Measurements from ENCODE around the gene FHIT. TPM values are rescaled to one million over a fixed set of nuclear protein-coding genes. Genes with fewer than 3 reads are reported as not detected.

FHIT gene
- total RNA-seq, 4 donors from 2014 or later: 3.5 to 17.0 (median 16.7) TPM

DNA sequence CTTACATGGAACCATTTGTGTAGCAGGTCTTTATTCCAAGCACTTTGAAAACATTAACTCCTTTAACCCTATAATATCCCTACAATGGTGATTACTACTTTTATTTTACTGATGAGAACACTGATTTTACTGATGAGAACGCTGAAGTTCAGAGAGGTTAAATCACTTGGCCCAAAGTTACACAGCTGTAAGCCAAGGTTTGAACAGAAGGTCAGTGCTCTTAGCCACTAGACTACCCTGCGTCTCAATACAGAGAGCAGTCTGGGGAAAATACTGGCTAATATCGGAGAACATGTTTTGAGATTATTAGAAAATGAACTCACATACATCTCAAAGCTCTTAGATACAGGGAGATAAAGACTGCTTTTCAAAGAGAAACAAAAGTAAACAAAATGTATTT lies 827.2 kb downstream of the FHIT start:
- Histone ChIP-seq H3K36me3 (no peaks in the 10 kb centered on the region), H3K4me3 (no peak overlapping the region), H3K27me3 (no peaks in the 10 kb centered on the region), H3K4me1 (no peaks in the 10 kb centered on the region), H3K27ac (no peak overlapping the region), H3K9me3 (no peaks in the 10 kb centered on the region)
- TF ChIP-seq POLR2A (IDR thresholded peaks at IDR 0.05): no peak
- no peak for DNase-seq

DNA sequence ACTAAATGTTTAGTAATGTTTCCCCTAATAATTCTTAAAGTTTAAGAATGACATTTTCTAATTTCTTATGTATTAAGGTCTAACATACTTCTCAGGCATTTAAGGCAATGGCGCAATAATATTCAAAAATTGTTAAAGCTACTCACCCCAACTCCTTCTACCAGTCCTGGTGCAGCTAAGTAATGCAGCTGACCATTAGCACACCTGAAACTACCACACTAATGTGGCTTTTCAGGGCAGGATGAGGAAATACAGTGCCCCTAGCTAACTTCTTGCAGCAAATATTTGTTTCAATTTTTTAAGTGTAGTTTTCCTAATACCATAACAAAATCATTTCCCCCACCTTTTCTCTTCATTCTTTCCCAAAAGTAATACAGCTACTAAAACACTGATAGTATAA lies 827.7 kb downstream of the FHIT start:
- no peak for DNase-seq
- H3K27ac ChIP-seq: no peak overlapping the region
- no peak overlapping the region for H3K4me3 ChIP-seq
- H3K9me3 ChIP-seq: no peaks in the 10 kb centered on the region
- TF ChIP-seq, protein P1, sequence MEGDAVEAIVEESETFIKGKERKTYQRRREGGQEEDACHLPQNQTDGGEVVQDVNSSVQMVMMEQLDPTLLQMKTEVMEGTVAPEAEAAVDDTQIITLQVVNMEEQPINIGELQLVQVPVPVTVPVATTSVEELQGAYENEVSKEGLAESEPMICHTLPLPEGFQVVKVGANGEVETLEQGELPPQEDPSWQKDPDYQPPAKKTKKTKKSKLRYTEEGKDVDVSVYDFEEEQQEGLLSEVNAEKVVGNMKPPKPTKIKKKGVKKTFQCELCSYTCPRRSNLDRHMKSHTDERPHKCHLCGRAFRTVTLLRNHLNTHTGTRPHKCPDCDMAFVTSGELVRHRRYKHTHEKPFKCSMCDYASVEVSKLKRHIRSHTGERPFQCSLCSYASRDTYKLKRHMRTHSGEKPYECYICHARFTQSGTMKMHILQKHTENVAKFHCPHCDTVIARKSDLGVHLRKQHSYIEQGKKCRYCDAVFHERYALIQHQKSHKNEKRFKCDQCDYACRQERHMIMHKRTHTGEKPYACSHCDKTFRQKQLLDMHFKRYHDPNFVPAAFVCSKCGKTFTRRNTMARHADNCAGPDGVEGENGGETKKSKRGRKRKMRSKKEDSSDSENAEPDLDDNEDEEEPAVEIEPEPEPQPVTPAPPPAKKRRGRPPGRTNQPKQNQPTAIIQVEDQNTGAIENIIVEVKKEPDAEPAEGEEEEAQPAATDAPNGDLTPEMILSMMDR (IDR thresholded peaks at IDR 0.05): no peak
- TF ChIP-seq POLR2A (IDR thresholded peaks at IDR 0.05): no peak
- no peaks in the 10 kb centered on the region for H3K4me1 ChIP-seq
- no peaks in the 10 kb centered on the region for H3K27me3 ChIP-seq
- no peaks in the 10 kb centered on the region for H3K36me3 ChIP-seq

DNA sequence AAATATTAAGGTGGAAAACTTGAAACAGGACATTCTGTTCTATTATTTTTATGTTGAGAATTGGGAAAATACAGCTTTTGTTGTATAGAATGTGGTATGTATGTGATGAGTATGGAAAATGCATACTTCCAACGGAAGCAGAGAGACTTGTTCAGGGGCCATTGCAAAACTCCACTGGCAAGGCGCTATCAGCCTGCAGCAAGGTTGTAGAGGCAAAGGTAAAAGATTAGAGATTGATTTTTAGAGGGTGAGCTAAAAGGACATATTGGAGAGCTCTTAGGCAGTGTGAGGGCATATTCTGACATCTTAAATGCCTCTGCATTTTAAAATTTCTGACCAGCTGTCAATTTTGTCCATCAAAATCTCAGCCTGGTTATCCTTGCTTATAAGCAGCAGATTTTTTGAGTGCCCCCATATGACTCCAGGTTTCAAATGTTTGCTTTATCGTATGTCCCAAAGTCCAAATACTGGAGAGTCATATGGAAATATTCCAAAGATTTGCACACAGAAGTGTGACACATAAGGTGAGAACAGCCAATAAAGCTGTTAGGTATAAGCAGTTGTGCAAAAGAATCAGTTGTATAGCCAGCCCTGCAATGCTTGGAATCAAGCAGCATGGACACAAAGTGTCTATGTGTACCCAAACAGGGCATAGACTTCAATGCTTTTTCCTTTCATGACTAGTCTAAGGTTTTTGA lies 829.4 kb downstream of the FHIT start:
- H3K4me3 ChIP-seq: no peak overlapping the region
- no peaks in the 10 kb centered on the region for H3K9me3 ChIP-seq
- H3K36me3 ChIP-seq: no peaks in the 10 kb centered on the region
- TF ChIP-seq, protein P1 (IDR thresholded peaks at IDR 0.05): no peak
- TF ChIP-seq POLR2A (IDR thresholded peaks at IDR 0.05): no peak
- H3K27ac ChIP-seq: no peak overlapping the region
- no peaks in the 10 kb centered on the region for H3K4me1 ChIP-seq
- DNase-seq: no peak
- no peaks in the 10 kb centered on the region for H3K27me3 ChIP-seq

DNA sequence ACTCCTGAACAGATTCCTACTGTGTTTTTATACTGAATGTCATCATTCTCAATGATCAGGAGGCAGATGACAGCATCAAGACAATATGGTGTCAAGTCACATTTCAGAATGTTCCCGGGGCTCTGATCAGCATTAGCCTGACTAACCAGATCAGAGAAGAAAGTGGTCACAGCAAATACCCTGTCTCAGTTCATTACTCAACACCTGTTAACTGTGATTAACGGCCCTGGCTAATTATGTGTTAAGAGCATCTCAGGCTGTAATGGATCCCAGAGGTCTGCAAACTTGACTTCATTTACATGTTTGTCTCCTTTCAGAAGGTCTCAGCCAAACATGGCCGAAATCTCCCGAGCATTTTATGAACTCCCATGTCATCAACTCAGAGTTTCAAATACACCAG lies 833.7 kb downstream of the FHIT start:
- Histone ChIP-seq H3K4me3 (no peak overlapping the region), H3K27me3 (no peaks in the 10 kb centered on the region), H3K36me3 (no peaks in the 10 kb centered on the region), H3K4me1 (no peaks in the 10 kb centered on the region), H3K9me3 (no peaks in the 10 kb centered on the region), H3K27ac (no peak overlapping the region)
- DNase-seq: no peak
- no peak for TF ChIP-seq POLR2A (IDR thresholded peaks at IDR 0.05)
- TF ChIP-seq, protein P1 (IDR thresholded peaks at IDR 0.05): no peak

DNA sequence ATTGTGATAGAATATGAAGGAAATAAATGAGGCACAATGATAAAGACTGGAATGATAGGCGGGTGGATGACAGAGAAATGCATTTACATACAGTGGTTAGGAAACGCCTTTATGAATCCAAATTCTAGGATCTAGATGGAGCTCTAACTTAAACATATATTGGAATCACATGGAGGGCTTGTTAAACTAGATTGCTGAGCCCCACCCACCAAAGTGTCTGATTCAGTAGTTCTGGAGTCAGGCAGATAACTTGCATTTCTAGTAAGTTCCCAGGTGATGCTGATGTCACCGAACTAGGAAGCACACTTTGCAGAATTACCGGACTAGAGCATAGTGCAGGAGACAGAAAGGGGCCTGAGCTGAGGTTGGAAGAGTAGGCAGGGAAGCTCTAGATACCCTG lies 837.2 kb downstream of the FHIT start:
- TF ChIP-seq POLR2A (IDR thresholded peaks at IDR 0.05): no peak
- TF ChIP-seq, protein P1 (IDR thresholded peaks at IDR 0.05): no peak
- H3K27me3 ChIP-seq: no peaks in the 10 kb centered on the region
- no peaks in the 10 kb centered on the region for H3K9me3 ChIP-seq
- no peak overlapping the region for H3K4me3 ChIP-seq
- H3K4me1 ChIP-seq: no peaks in the 10 kb centered on the region
- no peak overlapping the region for H3K27ac ChIP-seq
- no peak for DNase-seq
- no peaks in the 10 kb centered on the region for H3K36me3 ChIP-seq

DNA sequence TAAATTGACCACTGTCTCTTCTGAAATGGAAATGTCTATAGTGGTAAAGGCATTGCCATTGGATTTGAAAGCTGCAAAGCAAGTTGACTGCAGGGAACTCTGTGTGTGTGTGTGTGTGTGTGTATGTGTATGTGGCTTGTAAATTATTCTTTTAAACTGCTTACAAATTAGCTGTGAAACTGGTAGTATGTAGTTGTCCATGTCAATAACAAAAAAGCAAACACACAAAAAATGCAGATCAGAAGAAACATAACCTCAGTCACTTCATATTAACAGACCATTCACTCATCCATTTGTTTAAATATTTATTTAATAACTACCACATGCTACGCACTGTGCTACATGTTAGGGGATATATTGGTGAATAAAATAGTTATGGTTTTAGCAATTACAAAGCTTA lies 837.7 kb downstream of the FHIT start:
- Histone ChIP-seq H3K36me3 (no peaks in the 10 kb centered on the region), H3K9me3 (no peaks in the 10 kb centered on the region)

More for the DNA sequence above, 837.7 kb downstream of the FHIT start:
- Histone ChIP-seq H3K27ac (no peak overlapping the region), H3K27me3 (no peaks in the 10 kb centered on the region), H3K4me3 (no peak overlapping the region), H3K4me1 (no peaks in the 10 kb centered on the region)
- DNase-seq: no peak
- TF ChIP-seq, protein P1 (IDR thresholded peaks at IDR 0.05): no peak
- TF ChIP-seq POLR2A (IDR thresholded peaks at IDR 0.05): no peak

Measured in Peyer's patch (tissue), 4 donors.